AG10803 (cell line): ENCODE results near the gene MBD5.

Experiments used
- DNase-seq: peaks from one replicate; pipeline ENCODE4 v3.0.0; 2010; ENCODE audit warnings: low read depth
- H3K4me3 ChIP-seq: 2 replicates; pipeline ENCODE4 v1.5.1; 2011; ENCODE audit warnings: mild to moderate bottlenecking, low read length, control low read depth
- TF ChIP-seq, protein P1 (sequence below): conservative IDR thresholded peaks from 2 replicates; pipeline ENCODE4 v1.5.1; 2011; ENCODE audit warnings: mild to moderate bottlenecking, low read length, control low read depth, inconsistent platforms

Gene MBD5

GRCh38 chr2:148303161-148303560 lies 282.3 kb downstream of the MBD5 start:
- no peak for DNase-seq
- TF ChIP-seq, protein P1, sequence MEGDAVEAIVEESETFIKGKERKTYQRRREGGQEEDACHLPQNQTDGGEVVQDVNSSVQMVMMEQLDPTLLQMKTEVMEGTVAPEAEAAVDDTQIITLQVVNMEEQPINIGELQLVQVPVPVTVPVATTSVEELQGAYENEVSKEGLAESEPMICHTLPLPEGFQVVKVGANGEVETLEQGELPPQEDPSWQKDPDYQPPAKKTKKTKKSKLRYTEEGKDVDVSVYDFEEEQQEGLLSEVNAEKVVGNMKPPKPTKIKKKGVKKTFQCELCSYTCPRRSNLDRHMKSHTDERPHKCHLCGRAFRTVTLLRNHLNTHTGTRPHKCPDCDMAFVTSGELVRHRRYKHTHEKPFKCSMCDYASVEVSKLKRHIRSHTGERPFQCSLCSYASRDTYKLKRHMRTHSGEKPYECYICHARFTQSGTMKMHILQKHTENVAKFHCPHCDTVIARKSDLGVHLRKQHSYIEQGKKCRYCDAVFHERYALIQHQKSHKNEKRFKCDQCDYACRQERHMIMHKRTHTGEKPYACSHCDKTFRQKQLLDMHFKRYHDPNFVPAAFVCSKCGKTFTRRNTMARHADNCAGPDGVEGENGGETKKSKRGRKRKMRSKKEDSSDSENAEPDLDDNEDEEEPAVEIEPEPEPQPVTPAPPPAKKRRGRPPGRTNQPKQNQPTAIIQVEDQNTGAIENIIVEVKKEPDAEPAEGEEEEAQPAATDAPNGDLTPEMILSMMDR: no peak
- no peak overlapping the region for H3K4me3 ChIP-seq

- DNase-seq: no peak
These were observed 284.6 kb downstream of the MBD5 start for GRCh38 chr2:148305476-148305875.

DNA sequence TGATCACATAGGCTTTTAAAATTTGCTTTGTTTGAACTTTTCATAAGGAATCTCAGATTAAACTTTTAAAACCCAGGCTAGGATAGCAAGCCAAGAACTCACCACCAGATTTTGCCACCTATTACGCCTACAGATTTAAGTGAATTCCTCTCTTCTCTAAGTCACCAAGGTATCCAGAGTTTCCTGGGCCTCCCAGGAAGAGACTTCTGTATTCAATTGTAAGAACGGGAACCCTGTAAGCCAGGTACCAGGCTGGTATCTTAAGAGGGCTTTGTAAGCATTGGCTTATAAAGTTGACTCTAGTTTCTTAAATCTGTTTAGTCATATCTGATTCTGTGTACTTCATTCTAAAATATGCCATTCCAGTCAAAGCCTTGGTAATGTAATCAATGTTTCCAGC lies 285.1 kb downstream of the MBD5 start:
- H3K4me3 ChIP-seq: no peak overlapping the region
- TF ChIP-seq, protein P1: no peak
- no peak for DNase-seq

More at GRCh38 chr2:148305476-148305875, 284.6 kb downstream of the MBD5 start:
- no peak overlapping the region for H3K4me3 ChIP-seq
- TF ChIP-seq, protein P1: no peak

DNA sequence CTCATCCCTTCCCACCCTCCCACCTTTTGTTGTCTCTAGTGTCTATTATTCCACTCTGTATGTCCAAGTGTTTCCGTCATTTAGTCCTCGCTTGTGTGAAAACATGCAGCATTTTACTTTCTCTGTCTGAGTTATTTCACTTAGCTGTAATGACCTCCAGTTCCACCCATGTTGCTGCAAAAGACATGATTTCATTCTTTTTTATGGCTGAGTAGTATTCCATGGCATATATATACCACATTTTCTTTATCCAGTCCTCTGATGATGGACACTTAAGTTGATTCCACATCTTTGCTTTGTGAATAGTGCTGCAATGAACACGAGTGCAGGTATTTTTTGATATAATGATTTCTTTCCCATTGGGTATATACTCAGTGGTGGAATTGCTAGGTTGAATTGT lies 296.7 kb downstream of the MBD5 start:
- TF ChIP-seq, protein P1: no peak
- no peak overlapping the region for H3K4me3 ChIP-seq
- no peak for DNase-seq

DNA sequence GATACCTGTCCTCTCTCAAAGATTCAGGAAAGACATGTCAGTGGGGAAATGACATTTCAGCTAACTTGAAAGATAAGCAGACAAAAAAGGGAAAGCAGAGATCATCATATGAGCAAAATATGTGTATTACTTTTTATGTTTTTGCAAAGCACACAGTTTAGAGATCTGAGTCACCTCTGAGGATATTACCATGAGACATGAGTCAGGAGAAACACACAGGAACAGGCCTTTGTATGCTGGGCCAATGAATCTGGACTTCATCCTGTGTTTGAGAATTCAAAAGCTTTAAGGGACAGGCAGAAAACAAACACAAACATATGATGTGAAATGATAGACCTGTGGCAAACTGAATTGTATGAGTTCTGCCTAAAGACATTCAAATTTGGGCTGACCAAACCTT lies 317.6 kb downstream of the MBD5 start:
- peak; percentile 52 for DNase-seq
- no peak overlapping the region for H3K4me3 ChIP-seq
- TF ChIP-seq, protein P1: no peak

DNA sequence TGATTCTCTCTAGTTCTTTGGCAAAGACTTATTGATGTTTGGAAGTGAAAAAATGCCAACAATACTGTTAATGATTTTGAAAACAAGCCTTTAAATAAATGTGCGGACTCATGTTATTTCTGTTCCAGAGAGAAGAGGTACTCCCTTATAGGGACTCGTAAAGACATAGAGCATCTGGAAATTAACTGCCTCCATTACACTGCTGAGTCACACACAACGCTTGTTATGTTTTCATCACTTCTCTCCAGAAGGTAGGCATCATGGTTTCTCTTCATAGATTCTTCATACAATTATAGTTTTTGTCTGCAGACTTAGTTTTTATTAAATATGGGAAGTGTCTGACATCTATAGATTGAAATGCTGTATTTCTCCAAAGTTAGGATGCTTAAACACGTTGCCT lies 321.2 kb downstream of the MBD5 start:
- H3K4me3 ChIP-seq: no peak overlapping the region
- TF ChIP-seq, protein P1: no peak
- DNase-seq: peak; percentile 49

- no peak overlapping the region for H3K4me3 ChIP-seq
- TF ChIP-seq, protein P1: no peak
- no peak for DNase-seq
These were observed 329.3 kb downstream of the MBD5 start for GRCh38 chr2:148350199-148350598.
